Thoracic aorta (tissue), 2 donors: ENCODE measurements around the gene CABP1. TPM values are rescaled to one million over a fixed set of nuclear protein-coding genes. Genes with fewer than 3 reads are reported as not detected.

Experiments used
- ATAC-seq: fragments of 150-250 bp; one replicate; pipeline ENCODE4 v1.8.0; 2017; ENCODE audit warnings: low read depth; ENCODE audit not compliant: insufficient number of reproducible peaks, low FRiP score
- DNase-seq: peaks from one replicate; pipeline ENCODE4 v3.0.0-alpha.2; 2020; ENCODE audit warnings: low spot score
- H3K27ac ChIP-seq, 2 donors: fragments of 200-600 bp; sonication (generic); 1 replicate in 1 of 2; 2 replicates in 1 of 2; pipeline ENCODE4 v1.5.1; 2016; ENCODE audit warnings: mild to moderate bottlenecking in 2 of 2, moderate library complexity in 2 of 2
- H3K27me3 ChIP-seq: fragments of 200-600 bp; sonication (generic); replicated peaks from 2 replicates; pipeline ENCODE4 v1.6.0; 2016; ENCODE audit warnings: mild to moderate bottlenecking; ENCODE audit not compliant: insufficient read depth
- H3K36me3 ChIP-seq: fragments of 200-600 bp; sonication (generic); one replicate; pipeline ENCODE4 v1.5.1; 2016
- H3K4me1 ChIP-seq, 2 donors: fragments of 200-600 bp; sonication (generic); 1 replicate in 1 of 2; 2 replicates in 1 of 2; pipeline versions ENCODE4 v1.5.1 to v1.6.0; 2016; ENCODE audit warnings: low read depth in 2 of 2, mild to moderate bottlenecking in 1 of 2; ENCODE audit not compliant: control insufficient read depth in 1 of 2
- H3K4me3 ChIP-seq: fragments of 200-600 bp; sonication (generic); 2 replicates; pipeline ENCODE4 v1.5.1; 2016; ENCODE audit warnings: mild to moderate bottlenecking
- H3K9me3 ChIP-seq: fragments of 200-600 bp; sonication (generic); 2 replicates; pipeline ENCODE4 v1.5.1; 2016
- total RNA-seq, 2 donors: library from RNA; depleted of rRNA; stranded (reverse); fragments of >200 nt; gene quantifications; one replicate each; pipeline versions ENCODE4 v1.1.0 to v1.2.3, GENCODE V29; 2016
- TF ChIP-seq, protein P1 (sequence below): fragments of 200-600 bp; sonication (generic); IDR thresholded peaks from one replicate; pipeline ENCODE4 v1.5.1; 2019; ENCODE audit warnings: antibody characterized with exemption

CABP1 gene
- total RNA-seq, 2 donors from 2014 or later, result 1.4 TPM; not detected in 1

DNA sequence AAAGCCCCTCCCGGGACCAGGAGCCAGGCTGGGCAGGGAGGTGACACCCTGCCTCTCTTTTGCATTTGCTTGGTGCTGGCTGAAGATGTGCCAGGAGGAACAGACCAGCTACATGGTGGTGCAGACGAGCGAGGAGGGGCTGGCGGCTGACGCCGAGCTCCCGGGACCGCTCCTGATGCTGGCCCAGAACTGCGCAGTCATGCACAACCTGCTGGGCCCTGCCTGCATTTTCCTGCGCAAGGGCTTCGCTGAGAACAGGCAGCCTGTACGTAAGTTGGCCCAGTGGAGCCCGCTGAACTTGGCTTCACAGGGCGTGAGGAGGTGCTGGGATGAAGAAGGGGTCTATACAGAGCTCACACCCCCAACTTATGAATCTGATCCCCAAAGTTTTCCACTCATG lies 15.6 kb downstream of the CABP1 start:
- no peaks in the 10 kb centered on the region for H3K27me3 ChIP-seq
- TF ChIP-seq, protein P1, sequence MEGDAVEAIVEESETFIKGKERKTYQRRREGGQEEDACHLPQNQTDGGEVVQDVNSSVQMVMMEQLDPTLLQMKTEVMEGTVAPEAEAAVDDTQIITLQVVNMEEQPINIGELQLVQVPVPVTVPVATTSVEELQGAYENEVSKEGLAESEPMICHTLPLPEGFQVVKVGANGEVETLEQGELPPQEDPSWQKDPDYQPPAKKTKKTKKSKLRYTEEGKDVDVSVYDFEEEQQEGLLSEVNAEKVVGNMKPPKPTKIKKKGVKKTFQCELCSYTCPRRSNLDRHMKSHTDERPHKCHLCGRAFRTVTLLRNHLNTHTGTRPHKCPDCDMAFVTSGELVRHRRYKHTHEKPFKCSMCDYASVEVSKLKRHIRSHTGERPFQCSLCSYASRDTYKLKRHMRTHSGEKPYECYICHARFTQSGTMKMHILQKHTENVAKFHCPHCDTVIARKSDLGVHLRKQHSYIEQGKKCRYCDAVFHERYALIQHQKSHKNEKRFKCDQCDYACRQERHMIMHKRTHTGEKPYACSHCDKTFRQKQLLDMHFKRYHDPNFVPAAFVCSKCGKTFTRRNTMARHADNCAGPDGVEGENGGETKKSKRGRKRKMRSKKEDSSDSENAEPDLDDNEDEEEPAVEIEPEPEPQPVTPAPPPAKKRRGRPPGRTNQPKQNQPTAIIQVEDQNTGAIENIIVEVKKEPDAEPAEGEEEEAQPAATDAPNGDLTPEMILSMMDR, result no peak
- H3K9me3 ChIP-seq, result no peaks in the 10 kb centered on the region

GRCh38 chr12:120658286-120659150 lies 18.1 kb downstream of the CABP1 start:
- no peak for ATAC-seq
- no peaks in the 10 kb centered on the region for H3K36me3 ChIP-seq

More for the DNA sequence above, 15.6 kb downstream of the CABP1 start:
- H3K4me3 ChIP-seq, result no peak overlapping the region
- no peaks in the 10 kb centered on the region for H3K36me3 ChIP-seq
- H3K27ac ChIP-seq, result no peak overlapping the region
- DNase-seq, result no peak
- ATAC-seq, result no peak
- peaks cover 12 to 39% of the 10 kb centered on the region in 2 donors for H3K4me1 ChIP-seq

GRCh38 chr12:120659151-120659525 lies 18.7 kb downstream of the CABP1 start:
- Histone ChIP-seq H3K27ac (no peak overlapping the region), H3K4me1 (peaks cover 2 to 13% of the 10 kb centered on the region in 2 donors), H3K4me3 (no peak overlapping the region), H3K36me3 (no peaks in the 10 kb centered on the region), H3K9me3 (no peaks in the 10 kb centered on the region), H3K27me3 (no peaks in the 10 kb centered on the region)
- DNase-seq (no peak), ATAC-seq (no peak)
- TF ChIP-seq, protein P1, result no peak

More at GRCh38 chr12:120658286-120659150, 18.1 kb downstream of the CABP1 start:
- H3K9me3 ChIP-seq, result no peaks in the 10 kb centered on the region
- H3K27me3 ChIP-seq, result no peaks in the 10 kb centered on the region
- no peak for DNase-seq
- H3K27ac ChIP-seq, result no peak overlapping the region
- peaks cover 2 to 19% of the 10 kb centered on the region in 2 donors for H3K4me1 ChIP-seq
- H3K4me3 ChIP-seq, result no peak overlapping the region
- TF ChIP-seq, protein P1, result no peak

DNA sequence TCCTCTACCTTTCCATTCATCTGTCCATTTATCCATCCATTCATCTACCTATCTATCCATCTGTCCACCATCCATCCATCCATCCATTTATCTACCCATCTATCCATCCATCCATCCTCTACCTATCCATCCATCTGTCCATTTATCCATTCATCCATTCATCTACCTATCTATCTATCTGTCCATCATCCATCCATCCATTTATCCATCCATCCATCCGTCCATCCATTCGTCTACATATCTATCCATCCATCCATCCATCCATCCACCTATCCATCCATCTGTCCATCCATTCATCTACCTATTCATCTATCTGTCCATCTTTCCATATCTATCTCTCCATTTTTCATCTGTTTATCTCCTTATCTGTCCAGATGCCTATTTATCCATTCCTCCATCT lies 21.0 kb downstream of the CABP1 start:
- no peaks in the 10 kb centered on the region for H3K36me3 ChIP-seq
- no peaks in the 10 kb centered on the region for H3K27me3 ChIP-seq
- no peaks in the 10 kb centered on the region for H3K4me1 ChIP-seq
- no peaks in the 10 kb centered on the region for H3K9me3 ChIP-seq
- no peak overlapping the region for H3K27ac ChIP-seq
- no peak for DNase-seq
- ATAC-seq, result no peak
- no peak overlapping the region for H3K4me3 ChIP-seq
- TF ChIP-seq, protein P1, result no peak

GRCh38 chr12:120662879-120663278 lies 22.5 kb downstream of the CABP1 start:
- Histone ChIP-seq H3K4me1 (no peaks in the 10 kb centered on the region), H3K27me3 (no peaks in the 10 kb centered on the region), H3K27ac (no peak overlapping the region), H3K9me3 (no peaks in the 10 kb centered on the region), H3K36me3 (no peaks in the 10 kb centered on the region), H3K4me3 (no peak overlapping the region)
- no peak for ATAC-seq
- TF ChIP-seq, protein P1, result no peak
- DNase-seq, result no peak
